ENCODE results near the gene BMP3.

BMP3 gene

DNA sequence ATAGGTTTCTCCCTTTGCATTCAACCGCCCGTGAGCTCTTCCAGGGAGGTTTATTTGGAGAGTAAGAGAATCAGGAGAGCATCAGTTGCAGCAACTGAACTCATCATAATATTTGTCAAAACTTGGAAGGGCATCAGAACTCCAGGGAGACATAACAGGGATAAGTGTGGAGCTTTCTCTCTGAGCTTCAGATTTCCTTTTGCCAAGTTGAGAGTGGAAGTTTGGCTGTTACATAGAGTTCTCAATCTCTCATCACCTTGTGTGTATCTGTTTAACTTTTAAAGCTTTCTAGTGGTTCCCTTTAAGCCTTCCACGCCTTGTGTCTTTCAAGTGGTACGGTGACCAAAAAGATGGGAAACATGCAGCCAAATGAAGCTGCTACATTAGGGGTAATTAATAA is 18.8 kb downstream of the BMP3 start:
- no peak overlapping the region for H3K4me3 ChIP-seq (ENCODE audit: low read depth, low read length)
- TF ChIP-seq, protein P1, sequence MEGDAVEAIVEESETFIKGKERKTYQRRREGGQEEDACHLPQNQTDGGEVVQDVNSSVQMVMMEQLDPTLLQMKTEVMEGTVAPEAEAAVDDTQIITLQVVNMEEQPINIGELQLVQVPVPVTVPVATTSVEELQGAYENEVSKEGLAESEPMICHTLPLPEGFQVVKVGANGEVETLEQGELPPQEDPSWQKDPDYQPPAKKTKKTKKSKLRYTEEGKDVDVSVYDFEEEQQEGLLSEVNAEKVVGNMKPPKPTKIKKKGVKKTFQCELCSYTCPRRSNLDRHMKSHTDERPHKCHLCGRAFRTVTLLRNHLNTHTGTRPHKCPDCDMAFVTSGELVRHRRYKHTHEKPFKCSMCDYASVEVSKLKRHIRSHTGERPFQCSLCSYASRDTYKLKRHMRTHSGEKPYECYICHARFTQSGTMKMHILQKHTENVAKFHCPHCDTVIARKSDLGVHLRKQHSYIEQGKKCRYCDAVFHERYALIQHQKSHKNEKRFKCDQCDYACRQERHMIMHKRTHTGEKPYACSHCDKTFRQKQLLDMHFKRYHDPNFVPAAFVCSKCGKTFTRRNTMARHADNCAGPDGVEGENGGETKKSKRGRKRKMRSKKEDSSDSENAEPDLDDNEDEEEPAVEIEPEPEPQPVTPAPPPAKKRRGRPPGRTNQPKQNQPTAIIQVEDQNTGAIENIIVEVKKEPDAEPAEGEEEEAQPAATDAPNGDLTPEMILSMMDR (IDR thresholded peaks at IDR 0.05; ENCODE audit: low read depth, low read length): no peak

DNA sequence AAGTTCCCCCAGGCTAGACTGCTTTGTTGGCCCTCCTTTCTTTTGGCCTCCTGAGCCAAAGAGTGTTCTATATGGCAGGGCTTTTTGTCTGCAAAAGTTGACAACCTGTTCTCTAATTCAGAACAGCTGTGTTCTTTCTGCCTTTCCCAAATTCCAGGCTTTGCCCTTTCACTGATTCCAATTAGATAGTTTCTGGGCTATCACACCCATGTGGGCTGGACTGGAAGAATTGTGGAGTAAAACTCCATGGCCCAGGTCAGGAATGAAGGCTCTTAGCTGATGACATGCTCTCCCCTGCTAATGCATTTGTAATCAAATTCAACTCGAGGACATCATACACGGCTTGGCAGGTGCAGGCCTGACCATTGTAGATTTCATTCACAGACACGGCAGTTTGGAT is 19.4 kb downstream of the BMP3 start:
- TF ChIP-seq, protein P1 (IDR thresholded peaks at IDR 0.05; ENCODE audit: low read depth, low read length): no peak
- no peak overlapping the region for H3K4me3 ChIP-seq (ENCODE audit: low read depth, low read length)

DNA sequence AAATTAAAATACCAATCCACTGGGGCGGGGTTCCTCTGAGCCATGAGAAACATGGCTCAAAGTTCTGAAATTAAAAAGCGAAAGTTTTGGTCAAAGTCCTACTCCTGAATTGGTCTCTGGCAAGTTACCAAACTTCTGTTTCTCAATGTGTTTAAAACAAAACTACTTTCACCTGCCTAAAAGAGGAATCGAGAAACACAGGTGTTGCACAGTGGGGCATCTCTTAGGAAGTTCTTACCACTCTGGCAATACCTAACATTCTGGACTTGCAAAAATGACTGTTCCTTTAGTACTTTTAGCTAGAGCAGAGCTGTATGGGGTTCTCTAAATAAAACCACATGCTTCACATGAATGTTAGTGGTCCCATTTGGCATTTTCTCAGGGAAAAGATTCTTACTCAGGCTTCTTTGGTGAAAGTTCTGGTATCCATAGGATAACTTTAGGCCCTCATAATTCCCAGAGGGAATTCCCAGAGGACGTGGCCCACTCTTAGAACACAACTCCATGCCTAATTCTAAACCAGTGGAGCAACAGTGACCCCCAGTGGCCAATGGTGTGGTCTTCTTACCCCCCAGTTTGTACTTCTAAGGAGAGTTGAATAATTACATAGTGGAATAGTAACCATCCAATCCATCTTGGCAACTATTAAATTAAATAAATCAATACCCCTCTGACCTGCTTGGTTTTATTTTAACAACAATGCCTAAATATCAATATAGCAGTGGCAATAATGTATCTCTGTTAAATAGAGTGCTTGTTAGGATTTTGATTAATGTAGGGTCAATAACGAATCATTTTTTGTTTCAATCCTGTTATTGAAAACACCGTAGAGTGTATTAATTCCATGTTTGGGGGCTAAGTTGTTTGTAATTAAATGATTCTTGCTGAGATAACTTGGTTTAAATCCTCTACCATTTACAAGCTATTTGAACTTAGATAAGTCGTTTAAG is 21.9 kb downstream of the BMP3 start:
- no peak overlapping the region for H3K4me3 ChIP-seq (ENCODE audit: low read depth, low read length)
- TF ChIP-seq, protein P1 (IDR thresholded peaks at IDR 0.05; ENCODE audit: low read depth, low read length): peak; percentile 74

DNA sequence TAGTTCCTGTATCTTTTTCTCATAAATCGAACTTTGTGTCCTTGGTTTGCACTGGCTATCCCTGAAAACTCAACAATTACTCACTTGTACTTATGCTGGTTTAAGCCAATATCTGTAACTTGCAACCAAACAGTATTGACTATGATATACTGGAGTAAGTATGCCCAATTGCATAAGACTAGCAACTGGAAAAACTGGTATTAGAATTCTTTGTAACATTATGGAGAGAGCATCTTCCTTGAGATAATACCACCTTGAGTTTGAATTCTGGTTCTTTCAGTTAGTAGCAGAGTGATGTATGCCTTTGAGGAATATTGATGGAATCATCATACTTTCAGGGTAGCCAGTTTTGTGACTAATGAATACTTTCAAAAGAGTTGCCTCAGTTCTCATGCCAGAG is 28.1 kb downstream of the BMP3 start:
- H3K4me3 ChIP-seq (ENCODE audit: low read depth, low read length): no peak overlapping the region
- TF ChIP-seq, protein P1 (IDR thresholded peaks at IDR 0.05; ENCODE audit: low read depth, low read length): no peak

DNA sequence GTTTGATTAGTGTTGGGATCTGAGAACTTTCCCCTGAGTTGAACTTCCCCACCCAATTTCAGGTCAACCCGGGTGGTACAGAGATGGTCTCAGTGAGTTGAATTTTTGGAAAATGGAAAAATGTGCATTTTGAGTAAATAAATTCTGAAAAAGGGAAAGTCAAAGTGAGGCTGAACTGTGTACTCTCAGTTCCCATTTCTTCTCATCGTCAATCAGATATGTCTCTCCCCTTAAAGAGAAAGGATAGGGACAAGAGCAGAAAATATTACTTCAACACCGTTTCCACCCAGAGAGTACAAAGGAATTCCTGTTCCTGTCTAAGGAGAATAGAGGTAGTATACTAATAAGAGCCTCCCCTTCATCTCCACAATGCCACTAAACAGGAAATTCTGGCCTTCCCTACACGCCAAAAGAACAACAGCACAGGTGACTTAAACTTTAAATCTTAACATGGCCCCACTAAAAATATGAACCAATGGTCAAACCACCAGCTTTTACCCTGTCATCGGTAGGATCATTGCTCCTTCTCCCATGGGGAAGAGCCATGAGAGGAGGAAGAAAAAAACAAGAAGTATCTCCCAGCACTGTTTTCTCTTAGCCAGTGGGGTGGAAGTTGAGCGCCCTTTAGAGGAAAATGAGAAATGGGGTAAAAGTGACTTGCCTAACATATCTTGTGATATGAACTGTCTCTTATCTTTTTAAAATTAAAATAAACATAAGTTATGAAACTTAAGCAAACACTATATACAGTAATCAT is 30.3 kb downstream of the BMP3 start:
- TF ChIP-seq, protein P1 (IDR thresholded peaks at IDR 0.05; ENCODE audit: low read depth, low read length): no peak

DNA sequence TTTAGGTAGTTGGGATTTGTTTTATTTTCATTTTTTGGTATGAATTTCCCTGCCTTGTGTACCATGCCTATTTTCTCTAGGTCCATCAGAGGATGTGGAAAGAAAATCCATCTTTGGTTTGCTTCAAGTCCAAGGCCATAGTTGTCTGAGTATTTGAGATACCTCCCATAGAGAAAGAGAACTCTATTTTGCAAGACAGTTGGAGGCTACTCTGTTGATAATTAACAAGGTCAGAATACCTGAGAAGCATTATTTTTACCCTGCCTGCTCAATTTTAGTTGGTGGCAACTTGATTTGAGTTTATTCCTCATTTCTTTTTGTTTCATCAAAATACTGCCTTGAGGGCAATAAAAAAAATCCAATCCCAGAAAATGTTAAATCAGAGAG is 30.8 kb downstream of the BMP3 start:
- H3K4me3 ChIP-seq (ENCODE audit: low read depth, low read length): no peak overlapping the region
- TF ChIP-seq, protein P1 (IDR thresholded peaks at IDR 0.05; ENCODE audit: low read depth, low read length): no peak

More for the DNA sequence above, 30.3 kb downstream of the BMP3 start:
- H3K4me3 ChIP-seq (ENCODE audit: low read depth, low read length): no peak overlapping the region

DNA sequence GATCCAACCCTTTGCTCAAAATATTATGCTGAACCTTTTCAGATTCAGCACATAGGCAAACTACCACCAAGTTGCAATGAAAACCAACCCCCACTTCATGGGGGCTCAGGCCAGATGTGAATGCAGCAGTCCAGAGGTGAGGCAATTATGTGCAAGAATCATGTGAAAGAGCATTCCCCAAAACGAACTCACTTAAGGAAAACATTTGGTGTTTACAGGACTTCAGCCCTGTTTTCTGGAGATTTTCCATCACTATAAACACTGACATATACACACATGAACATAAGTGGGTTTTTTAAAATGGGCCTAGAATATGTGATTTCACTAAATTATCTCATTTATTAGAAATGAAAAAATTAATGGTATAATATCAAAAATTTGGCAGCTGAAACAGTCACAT is 31.5 kb downstream of the BMP3 start:
- H3K4me3 ChIP-seq (ENCODE audit: low read depth, low read length): no peak overlapping the region
- TF ChIP-seq, protein P1 (IDR thresholded peaks at IDR 0.05; ENCODE audit: low read depth, low read length): no peak

Measured in WI38 (cell line).